HEK293T (cell line): ENCODE data around the gene TMEM156.

Experiments used
- ARNT ChIP-seq: fragments of 450-650 bp; IDR thresholded peaks from 2 replicates; pipeline ENCODE4 v1.6.1; 2017; ENCODE audit warnings: mild to moderate bottlenecking
- BHLHE40 ChIP-seq: fragments of 450-650 bp; IDR thresholded peaks from 2 replicates; pipeline ENCODE4 v1.6.1; 2016; ENCODE audit warnings: mild to moderate bottlenecking, moderate library complexity, borderline replicate concordance
- FOXA1 ChIP-seq: fragments of 450-650 bp; IDR thresholded peaks from 2 replicates; pipeline ENCODE4 v1.6.1; 2016; ENCODE audit warnings: mild to moderate bottlenecking
- FOXM1 ChIP-seq: fragments of 450-650 bp; IDR thresholded peaks from 2 replicates; pipeline ENCODE4 v1.6.1; 2017; ENCODE audit warnings: mild to moderate bottlenecking, borderline replicate concordance
- L3MBTL2 ChIP-seq: fragments of 450-650 bp; conservative IDR thresholded peaks from 2 replicates; pipeline ENCODE4 v1.6.1; 2016; ENCODE audit warnings: mild to moderate bottlenecking
- LEF1 ChIP-seq: fragments of 450-650 bp; IDR thresholded peaks from 2 replicates; pipeline ENCODE4 v1.6.1; 2017; ENCODE audit warnings: mild to moderate bottlenecking, borderline replicate concordance
- PKNOX1 ChIP-seq: fragments of 450-650 bp; IDR thresholded peaks from 2 replicates; pipeline ENCODE4 v1.6.1; 2016
- SP1 ChIP-seq: fragments of 450-650 bp; IDR thresholded peaks from 2 replicates; pipeline ENCODE4 v1.6.1; 2017
- SUZ12 ChIP-seq: fragments of 450-650 bp; IDR thresholded peaks from 2 replicates; pipeline ENCODE4 v1.6.1; 2016; ENCODE audit warnings: mild to moderate bottlenecking
- TARDBP ChIP-seq: fragments of 450-650 bp; IDR thresholded peaks from 2 replicates; pipeline ENCODE4 v1.6.1; 2016
- ZNF384 ChIP-seq: fragments of 450-650 bp; IDR thresholded peaks from 2 replicates; pipeline ENCODE4 v1.6.1; 2016

- TF ChIP-seq TARDBP (no peak), ARNT (no peak), SUZ12 (no peak), BHLHE40 (no peak), SP1 (no peak), FOXA1 (no peak), LEF1 (no peak), ZNF384 (no peak), FOXM1 (no peak), PKNOX1 (no peak), L3MBTL2 (no peak)
These were observed 14.0 kb upstream of the TMEM156 start for GRCh38 chr4:39046249-39046648.
